SK-N-SH (cell line): ENCODE data around the gene ARHGAP45.

Experiments used
- CTCF ChIP-seq: fragments of 200-600 bp; sonication (generic); IDR thresholded peaks from 2 replicates; pipeline ENCODE4 v1.6.1; 2017; ENCODE audit warnings: antibody characterized with exemption, mild to moderate bottlenecking, moderate library complexity
- EP300 ChIP-seq, 2 experiments: IDR thresholded peaks; 2 replicates each; pipeline versions ENCODE4 v1.4.0 to v1.6.1; 2012; ENCODE audit warnings: borderline replicate concordance in 1 of 2, low read depth in 1 of 2, low read length in 1 of 2
- EZH2phosphoT487 ChIP-seq: fragments of 200-600 bp; sonication (generic); IDR thresholded peaks from 2 replicates; pipeline ENCODE4 v1.6.1; 2017; ENCODE audit warnings: low read depth, mixed run types, mild to moderate bottlenecking, antibody characterized with exemption, moderate library complexity, borderline replicate concordance
- FOSL2 ChIP-seq: IDR thresholded peaks from 2 replicates; pipeline ENCODE4 v1.4.0; 2012; ENCODE audit warnings: low read depth, mild to moderate bottlenecking, moderate library complexity, borderline replicate concordance
- GATA2 ChIP-seq: sonication (generic); formaldehyde crosslinking; IDR thresholded peaks from 2 replicates; pipeline ENCODE4 v1.5.0; 2020; ENCODE audit warnings: mild to moderate bottlenecking, missing genetic modification reagents
- JUND ChIP-seq: IDR thresholded peaks from 2 replicates; pipeline ENCODE4 v1.4.0; 2012
- NFIC ChIP-seq: IDR thresholded peaks from 2 replicates; pipeline ENCODE4 v1.4.0; 2012; ENCODE audit warnings: borderline replicate concordance
- POLR2AphosphoS5 ChIP-seq: IDR thresholded peaks from 2 replicates; pipeline ENCODE4 v1.6.1; 2012; ENCODE audit warnings: low read depth, low read length
- RCOR1 ChIP-seq: fragments of 150-350 bp; IDR thresholded peaks from 2 replicates; pipeline ENCODE4 v1.6.1; 2017; ENCODE audit warnings: antibody characterized with exemption, low read length
- RFX5 ChIP-seq: IDR thresholded peaks from 2 replicates; pipeline ENCODE4 v1.6.1; 2012; ENCODE audit warnings: mild to moderate bottlenecking, improper control_type of control experiment, low read length
- SMC3 ChIP-seq: IDR thresholded peaks from 2 replicates; pipeline ENCODE4 v1.6.1; 2012; ENCODE audit warnings: low read depth, low read length, improper control_type of control experiment
- TAF1 ChIP-seq: IDR thresholded peaks from 2 replicates; pipeline ENCODE4 v1.6.1; 2012; ENCODE audit warnings: low read depth, mild to moderate bottlenecking, low read length, moderate library complexity, borderline replicate concordance
- USF2 ChIP-seq: fragments of 150-350 bp; IDR thresholded peaks from 2 replicates; pipeline ENCODE4 v1.6.1; 2017; ENCODE audit warnings: antibody characterized with exemption, low read length, low read depth, borderline replicate concordance
- YY1 ChIP-seq: IDR thresholded peaks from 2 replicates; pipeline ENCODE4 v1.4.0; 2012; ENCODE audit warnings: low read depth, mild to moderate bottlenecking

GRCh38 chr19:1054102-1055027 is 12.6 kb upstream of the ARHGAP45 start:
- no peak for TF ChIP-seq POLR2AphosphoS5
- no peak for TF ChIP-seq RFX5
- TF ChIP-seq CTCF: no peak
- no peak for TF ChIP-seq SMC3
- no peak for TF ChIP-seq GATA2
- TF ChIP-seq EZH2phosphoT487: no peak
- TF ChIP-seq EP300 (IDR thresholded peaks at IDR 0.05; ENCODE audit: borderline replicate concordance in 1 of 2, low read depth in 1 of 2, low read length in 1 of 2): no peak
- TF ChIP-seq RCOR1: no peak
- TF ChIP-seq YY1: no peak
- TF ChIP-seq FOSL2: no peak
- no peak for TF ChIP-seq NFIC
- no peak for TF ChIP-seq JUND
- TF ChIP-seq TAF1: no peak
- no peak for TF ChIP-seq USF2
